SH-SY5Y (cell line): Measurements from ENCODE around the gene INTS4.

ENCODE experiments used
- GATA2 ChIP-seq: IDR thresholded peaks from 2 replicates; pipeline ENCODE4 v1.6.1; 2011; ENCODE audit warnings: mild to moderate bottlenecking, low read depth, low read length
- GATA3 ChIP-seq: IDR thresholded peaks from 2 replicates; pipeline ENCODE4 v1.6.1; 2011; ENCODE audit warnings: low read depth, mild to moderate bottlenecking, low read length, moderate library complexity

The INTS4 gene

DNA sequence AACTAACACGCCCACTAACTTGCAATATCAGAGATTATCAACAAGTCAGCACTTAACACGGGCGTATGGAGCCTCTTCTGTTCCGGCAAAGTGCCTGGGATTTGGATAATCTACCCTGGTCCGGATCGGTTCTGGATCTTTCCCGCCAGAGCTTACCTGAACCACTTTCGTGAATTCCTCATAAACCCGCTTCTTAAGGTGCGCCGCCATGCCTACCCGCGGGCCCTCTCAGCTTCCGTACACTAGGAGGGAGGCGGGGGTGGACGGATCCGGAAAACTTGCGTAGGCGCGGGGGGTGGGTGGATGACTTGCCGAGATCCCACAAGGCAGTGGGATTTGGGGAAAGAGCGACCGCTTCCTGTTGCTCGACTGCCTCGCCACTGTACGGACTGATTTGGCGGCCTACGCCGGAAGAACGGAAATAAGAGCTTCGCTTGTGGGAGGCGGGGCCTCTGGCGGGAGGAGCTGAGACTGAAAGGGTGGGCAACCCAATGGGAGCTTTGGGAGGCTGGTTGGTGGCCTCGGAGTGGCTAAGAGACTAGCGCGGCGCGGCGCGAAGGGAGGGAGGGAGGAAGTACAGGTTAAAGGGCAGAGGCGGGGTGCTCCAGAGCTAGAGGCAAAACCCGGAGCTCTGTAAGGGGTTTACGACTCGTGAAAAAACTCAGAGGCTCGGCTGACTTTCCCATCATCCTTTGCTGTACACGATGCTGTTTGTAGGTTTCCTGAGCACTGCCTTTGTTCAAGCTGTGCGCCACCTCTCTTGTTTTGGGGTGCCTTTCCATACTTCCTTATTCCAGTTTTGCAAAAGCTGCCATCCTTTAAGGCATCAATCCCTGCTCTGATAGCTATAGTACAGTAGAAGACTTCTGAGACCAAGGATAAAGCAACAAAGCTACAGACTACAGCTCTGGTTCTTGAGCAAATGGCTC is at the start of gene INTS4:
INTS4 (minus strand) TSS at position 235 of the 929 bp plus-strand sequence; CDS start at position 210, 25 bp downstream.
- TF ChIP-seq GATA3: no peak
- TF ChIP-seq GATA2: no peak

- TF ChIP-seq GATA2: no peak
- no peak for TF ChIP-seq GATA3
Measured at GRCh38 chr11:78041843-78042440, 47.5 kb upstream of the INTS4 start.

- TF ChIP-seq GATA3 (no peak), GATA2 (no peak)
Measured at GRCh38 chr11:78040691-78041379, 46.4 kb upstream of the INTS4 start.

DNA sequence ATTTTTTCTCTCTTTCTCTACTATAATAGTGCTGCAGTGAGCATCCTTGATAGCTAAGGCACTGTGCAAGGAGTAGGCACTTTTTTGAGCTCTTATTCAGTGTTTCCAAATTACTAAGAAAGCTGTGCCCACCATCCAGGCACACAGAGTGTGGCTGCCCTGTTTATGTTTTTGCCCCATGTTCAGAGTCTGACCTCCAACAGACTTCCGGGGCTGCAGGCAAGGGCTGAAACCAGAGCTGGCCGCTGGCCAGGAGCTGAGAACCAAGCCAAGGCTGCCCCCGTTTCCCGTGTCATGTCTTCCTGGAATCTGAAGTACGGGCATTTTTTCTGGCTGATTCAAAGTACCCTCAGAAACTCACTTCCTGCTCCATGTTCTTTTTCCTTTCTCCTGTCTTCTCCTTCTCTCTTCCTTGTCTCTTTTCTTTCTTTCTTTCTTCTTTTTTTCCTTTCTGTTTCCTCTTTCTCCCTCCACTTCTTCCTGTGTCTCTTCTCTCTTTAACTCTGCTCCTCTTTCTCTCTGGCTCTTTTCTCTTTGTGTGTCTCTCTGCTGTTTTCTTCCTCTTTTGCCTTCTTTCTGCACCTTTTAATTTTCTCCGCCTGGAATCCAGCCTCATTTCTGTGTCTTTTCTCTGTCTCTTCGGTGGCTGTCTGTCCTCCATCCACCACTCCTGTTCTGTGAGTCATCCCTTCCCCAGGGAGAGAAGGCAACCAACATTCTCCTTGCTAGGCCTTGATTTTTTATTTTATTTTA is 45.6 kb upstream of the INTS4 start:
- TF ChIP-seq GATA3 (no peak), GATA2 (no peak)

GRCh38 chr11:78039391-78039918 is 45.0 kb upstream of the INTS4 start:
- TF ChIP-seq GATA3 (no peak), GATA2 (no peak)

- TF ChIP-seq GATA3: no peak
- TF ChIP-seq GATA2: no peak
Measured at GRCh38 chr11:78038697-78039313, 44.3 kb upstream of the INTS4 start.

DNA sequence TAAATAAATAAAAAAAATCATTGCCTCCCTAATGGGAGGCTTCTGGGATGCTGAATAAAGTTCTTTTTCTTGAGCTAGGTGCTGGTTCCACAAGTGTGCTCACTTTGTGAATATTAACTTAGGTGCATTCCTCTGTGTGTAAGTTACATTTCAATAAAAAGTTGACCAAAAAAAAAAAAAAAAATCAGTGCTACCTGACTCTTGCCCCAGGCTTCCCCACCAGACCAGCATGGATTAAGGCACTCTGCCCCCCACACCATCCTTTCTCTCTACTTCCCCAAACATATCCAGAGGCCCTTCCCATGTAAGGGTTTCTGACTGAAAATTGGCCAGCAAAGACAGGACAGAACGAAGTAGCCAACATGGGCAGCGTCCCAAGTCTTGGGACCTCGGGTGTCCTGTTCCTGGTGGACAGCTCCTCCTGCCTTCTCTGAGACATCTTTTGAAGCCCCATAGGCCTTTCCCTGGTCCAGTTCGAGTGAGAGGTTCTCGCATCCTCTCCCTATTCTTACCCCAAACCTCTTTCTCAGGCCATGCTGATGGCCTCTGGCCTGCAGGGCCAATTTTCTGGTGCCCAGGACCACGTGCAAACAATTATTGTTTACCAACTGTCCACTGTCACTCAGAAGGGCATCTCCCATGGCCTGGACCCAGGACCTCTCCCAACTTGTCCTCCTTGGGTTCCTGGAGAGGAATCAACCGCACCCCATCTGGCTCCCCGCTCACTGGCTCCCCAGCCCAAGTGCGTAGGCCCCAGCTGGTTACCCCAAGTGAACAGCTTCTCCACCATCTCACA is 43.6 kb upstream of the INTS4 start:
- TF ChIP-seq GATA2: no peak
- no peak for TF ChIP-seq GATA3

DNA sequence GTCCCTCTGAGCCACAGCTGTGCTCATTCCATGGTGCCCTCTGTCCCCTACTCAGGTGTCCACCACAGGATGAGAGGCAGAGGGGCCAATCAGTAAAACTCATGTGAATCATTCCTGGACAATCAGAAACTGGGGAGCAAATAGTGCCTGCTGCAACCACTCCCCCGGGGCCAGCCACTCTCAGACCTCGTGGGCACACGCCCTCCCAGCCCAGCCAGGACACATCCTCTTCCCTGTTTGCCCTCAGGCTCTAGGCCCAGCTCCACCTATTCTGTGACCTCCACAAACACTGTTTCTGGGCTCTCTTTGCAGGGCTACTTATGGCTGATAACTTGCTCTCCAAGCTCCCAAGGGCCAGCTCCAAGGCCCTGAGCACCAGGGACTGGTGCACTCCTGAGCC is 42.6 kb upstream of the INTS4 start:
- no peak for TF ChIP-seq GATA3
- TF ChIP-seq GATA2: no peak

GRCh38 chr11:78036313-78036712 is 41.8 kb upstream of the INTS4 start:
- TF ChIP-seq GATA3: no peak
- TF ChIP-seq GATA2: no peak

GRCh38 chr11:78034623-78035022 is 40.2 kb upstream of the INTS4 start:
- TF ChIP-seq GATA3 (no peak), GATA2 (no peak)

- no peak for TF ChIP-seq GATA3
- TF ChIP-seq GATA2: no peak
Measured at GRCh38 chr11:78033040-78033439, 38.6 kb upstream of the INTS4 start.

DNA sequence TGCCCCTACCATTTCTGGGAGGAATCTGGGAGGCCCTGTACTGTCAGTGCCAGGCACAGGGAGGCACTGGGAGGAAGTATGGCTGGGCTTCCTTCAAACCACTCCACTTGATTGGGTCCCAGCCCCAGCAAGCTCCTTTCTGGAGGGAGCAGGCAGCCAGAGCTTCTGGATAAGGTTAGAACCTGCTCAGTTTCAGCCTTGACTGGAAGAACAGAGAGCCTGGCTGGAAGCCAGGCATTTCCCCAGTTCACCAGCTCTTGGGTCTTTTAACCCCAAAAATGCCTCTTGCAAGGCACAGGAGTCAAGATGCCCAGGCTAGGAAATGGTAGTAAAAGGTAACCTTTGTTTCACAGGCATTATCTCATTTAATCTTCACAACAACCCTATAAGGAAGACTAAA is 37.6 kb upstream of the INTS4 start:
- no peak for TF ChIP-seq GATA2
- TF ChIP-seq GATA3: no peak

DNA sequence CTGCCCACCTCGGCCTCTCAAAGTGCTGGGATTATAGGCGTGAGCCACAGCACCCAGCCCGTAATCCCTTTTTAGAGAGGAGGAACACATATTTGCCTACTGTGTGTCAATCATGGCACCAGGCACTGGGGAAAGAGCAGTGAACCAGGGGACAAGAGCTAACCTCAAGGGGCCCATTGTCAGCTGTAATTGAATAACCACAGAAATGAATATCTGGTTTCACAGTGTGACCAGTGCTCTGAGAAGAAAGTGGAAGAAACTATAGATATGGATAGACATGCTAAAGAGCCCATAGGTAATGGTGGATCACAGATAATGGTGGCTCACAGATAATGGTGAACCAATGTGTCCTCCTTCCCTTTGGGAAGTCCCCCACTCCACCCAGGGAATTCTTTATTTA is 37.2 kb upstream of the INTS4 start:
- TF ChIP-seq GATA3 (no peak), GATA2 (no peak)
